AG08395 (cell line): Measurements from ENCODE around the gene YEATS4.

Source experiments
- DNase-seq: peaks from one replicate; pipeline ENCODE4 v3.0.0; 2012; ENCODE audit warnings: mixed read lengths, low spot score

Gene YEATS4

DNA sequence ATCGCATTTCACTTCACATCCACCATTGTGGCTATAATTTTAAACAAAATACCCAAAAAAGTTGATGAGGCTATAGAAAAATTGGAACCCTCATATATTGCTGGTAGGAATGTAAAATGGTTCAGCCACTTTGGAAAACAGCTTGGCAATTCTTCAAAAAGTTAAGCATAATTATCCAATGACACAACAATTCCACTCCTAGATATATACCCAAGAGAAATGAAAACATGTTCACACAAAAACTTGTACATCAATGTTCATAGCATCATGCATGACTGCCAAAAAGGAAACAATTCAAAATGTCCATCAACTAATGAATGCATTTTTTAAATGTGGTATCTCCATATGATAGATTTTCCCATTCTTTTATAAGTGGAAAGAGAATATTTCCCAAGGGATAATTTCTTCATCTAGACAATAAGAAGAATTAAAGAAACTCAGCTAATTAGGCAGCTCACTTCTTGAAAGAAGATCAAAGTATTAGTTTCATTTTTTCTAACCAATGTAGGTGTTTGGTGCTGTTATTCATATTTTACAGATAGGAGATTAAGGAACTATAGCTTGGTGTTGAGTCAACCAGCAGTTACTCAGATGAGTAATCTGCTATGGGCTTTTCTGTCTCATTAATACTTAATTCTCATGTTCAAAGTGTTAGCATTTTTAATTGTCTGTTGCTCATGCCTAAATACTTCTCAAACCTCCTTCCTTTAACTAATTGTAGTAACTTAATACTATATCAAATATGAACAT is 32.8 kb downstream of the YEATS4 start:
- no peak for DNase-seq

GRCh38 chr12:69396041-69396440 is 36.5 kb downstream of the YEATS4 start:
- no peak for DNase-seq

- no peak for DNase-seq
Observed at GRCh38 chr12:69396963-69397362, 37.4 kb downstream of the YEATS4 start.

- no peak for DNase-seq
Observed at GRCh38 chr12:69397978-69398377, 38.4 kb downstream of the YEATS4 start.

- DNase-seq = no peak
Observed at GRCh38 chr12:69401940-69402339, 42.4 kb downstream of the YEATS4 start.

DNA sequence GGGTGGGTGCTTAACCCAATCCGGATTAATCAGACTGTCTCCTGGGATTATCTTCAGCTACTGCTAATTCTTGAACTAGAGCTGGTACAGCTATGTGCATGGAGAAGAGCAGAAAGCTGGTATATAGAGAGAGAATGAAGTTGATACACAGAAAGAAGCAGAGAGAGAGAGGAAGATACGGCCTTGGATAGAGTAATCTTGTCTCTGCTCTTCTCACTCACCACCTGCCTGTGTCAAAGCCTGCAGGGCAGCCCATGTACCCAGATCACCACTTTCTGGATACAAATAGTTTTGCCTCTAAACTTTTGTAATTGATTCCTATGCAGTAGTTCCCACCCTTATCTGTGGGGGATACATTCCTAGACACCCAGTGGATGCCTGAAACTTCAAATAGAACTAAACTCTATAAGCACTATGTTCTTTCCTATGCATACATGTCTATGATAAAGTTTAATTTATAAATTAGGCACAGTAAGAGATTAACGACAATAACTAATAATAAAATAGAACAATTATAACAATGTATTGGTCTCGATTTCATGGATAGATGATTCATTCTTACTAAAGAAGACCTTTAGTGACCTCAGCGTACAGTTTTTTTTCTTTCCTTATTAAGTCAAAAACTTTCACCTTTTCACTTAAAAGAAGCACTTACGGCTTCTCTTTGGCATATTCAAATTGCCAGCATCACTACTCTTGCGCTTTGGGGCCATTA is 45.5 kb downstream of the YEATS4 start:
- DNase-seq = no peak

GRCh38 chr12:69405566-69405865 is 46.0 kb downstream of the YEATS4 start:
- DNase-seq = peak; percentile 87

- DNase-seq = no peak
Observed at GRCh38 chr12:69406217-69406616, 46.7 kb downstream of the YEATS4 start.

DNA sequence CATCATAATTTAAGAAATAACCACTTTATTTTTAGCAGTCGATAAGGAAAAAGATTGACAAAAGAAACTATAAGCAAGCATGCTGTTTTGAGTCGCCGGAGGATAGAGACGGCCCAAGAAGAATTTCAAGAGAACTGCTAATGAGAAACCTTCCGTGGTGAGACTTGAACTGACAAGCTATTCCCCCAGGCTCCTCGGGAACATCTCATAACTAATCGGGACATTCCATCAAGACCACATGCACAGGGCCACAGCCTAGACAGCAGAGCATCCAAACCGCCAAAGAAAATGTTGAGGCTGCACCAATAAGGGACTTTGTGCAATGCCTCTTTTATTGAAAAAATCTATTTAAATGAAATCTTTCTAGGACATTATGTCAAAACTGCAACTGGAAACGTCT is 51.0 kb downstream of the YEATS4 start:
- no peak for DNase-seq

DNA sequence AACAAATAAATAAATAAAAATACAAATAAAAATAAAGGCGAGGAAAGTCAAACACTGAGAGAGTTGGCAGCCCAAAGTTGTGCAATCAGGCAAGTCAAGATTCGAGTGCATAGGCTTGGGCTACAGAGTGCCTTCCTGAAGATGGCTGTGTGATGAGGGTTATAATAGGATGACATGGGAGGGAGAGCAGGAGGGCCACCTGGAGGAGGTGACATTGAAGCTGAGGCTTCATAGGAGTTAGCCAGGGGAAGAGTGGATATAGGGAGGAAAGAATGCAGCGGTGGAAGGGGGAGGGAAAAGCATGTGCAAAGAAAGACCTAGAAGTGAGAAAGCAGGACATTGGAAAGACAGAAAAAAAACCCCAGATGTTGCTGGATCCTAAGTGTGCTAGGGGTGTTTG is 53.1 kb downstream of the YEATS4 start:
- DNase-seq = no peak

GRCh38 chr12:69415471-69416275 is 56.1 kb downstream of the YEATS4 start:
- peak; percentile 86 for DNase-seq

DNA sequence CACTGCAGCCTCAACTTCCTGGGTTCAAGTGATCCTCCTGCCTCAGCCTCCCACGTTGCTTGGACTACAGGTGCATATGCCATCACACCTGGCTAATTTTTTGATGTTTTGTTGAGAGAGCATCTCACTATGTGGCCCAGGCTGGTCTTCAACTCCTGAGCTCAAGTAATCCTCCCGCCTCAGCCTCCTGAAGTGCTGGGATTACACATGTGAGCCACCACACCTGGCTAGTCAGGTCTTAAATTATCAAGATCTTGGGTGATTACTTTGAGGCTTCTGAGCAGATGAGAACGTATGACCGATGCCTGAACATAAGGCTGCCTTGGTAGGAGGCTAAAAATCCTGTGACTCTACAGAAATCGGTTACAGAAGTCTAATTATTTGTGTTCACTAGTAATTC is 57.7 kb downstream of the YEATS4 start:
- no peak for DNase-seq

DNA sequence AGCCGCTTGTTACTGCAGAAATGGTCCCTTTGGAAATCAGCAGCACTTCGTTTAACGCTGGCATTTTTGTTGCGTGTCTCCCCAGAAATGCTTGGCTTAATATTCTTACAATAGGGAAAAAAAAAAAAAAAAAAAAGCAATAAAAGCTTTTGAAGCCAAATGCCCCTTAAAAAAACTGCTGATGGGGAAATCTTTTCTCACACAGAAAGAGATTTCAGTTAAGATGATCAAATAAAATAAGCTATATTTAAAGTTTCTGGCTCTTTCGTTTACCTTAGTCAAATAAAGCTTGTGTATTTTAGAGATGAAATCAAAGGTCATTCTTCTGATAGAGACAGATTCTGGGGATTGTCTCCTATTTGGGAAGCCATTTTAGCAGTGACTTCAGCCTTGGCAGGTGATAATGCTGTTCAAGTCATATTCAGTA is 58.2 kb downstream of the YEATS4 start:
- no peak for DNase-seq

DNA sequence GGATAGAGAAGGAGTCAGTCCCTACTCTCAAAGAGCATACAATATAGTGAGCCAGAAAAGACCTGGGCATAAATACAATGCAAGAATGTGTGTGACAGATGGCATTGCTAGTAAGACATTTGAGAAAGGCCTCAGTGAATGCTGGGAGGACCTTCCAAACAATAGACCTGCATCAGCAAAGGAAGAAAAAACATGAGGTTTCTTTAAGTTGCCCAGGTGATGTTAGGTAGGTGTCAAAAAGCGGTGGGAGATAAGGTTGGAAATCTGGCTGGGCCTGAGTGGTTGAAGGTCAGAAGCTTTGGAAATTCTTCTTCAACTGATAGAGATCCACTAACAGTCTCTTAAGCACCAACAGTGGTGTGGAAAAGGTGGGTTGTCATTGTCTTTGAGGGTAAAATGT is 60.2 kb downstream of the YEATS4 start:
- no peak for DNase-seq

DNA sequence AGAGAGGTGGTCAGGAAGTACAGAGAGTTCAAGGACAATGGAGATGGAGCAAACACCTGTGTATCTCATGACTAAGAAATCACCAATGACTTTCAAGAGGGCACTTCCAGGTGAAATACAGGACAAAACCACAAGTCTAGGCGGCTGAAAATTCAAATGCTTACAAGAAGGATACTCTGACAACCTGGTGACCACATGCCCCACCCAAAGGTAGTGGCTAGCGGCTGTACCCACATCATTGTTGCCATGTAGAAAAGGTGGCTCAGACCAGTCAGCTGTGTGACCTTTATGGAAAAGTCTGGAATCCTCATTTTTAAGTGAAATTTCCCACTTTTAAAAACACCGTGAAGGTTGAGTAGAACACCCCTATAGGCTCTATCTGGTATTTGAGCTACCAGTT is 62.0 kb downstream of the YEATS4 start:
- DNase-seq = no peak

DNA sequence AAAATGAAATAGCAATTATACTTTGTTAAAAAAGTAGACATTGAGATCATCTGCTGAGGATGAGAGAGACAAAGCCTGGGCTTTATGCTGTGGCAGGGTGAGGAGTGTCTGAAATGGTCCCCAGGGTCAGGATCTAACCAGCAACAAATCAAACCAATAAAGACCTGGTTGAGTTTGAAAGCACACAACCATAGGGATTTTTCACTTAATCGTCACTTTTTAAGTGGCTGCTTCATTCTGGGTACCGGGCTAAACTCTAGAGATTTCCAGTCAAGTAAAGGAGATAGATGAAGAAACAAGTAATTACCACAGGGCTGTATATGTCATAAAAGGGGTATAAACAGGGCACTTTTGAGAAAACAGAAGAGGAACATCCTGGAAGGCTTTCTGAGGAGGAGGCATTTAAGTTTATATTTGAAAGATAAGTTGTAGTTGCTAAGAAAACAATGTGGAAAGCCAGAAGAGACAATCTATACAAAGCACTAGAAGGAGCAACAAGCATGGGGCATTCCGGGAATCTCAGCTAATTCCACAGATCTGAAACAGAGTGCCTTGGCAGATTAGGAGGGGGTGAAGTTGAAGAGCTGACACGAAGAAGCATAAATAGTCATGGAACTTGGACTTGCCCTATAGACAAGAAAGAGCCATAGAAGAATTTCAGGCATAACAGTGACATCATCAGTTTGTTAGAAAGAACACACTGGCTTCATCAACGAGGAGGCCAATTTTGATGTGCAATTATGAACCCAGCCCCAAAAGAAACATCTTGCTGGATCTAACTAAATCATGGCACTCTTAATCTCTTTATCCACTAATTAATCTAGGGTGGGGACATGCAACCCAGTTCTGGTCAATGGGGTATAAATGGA is 63.7 kb downstream of the YEATS4 start:
- DNase-seq = no peak

- DNase-seq = no peak
Observed at GRCh38 chr12:69425417-69425816, 65.9 kb downstream of the YEATS4 start.

GRCh38 chr12:69428351-69429073 is 69.0 kb downstream of the YEATS4 start:
- no peak for DNase-seq

DNA sequence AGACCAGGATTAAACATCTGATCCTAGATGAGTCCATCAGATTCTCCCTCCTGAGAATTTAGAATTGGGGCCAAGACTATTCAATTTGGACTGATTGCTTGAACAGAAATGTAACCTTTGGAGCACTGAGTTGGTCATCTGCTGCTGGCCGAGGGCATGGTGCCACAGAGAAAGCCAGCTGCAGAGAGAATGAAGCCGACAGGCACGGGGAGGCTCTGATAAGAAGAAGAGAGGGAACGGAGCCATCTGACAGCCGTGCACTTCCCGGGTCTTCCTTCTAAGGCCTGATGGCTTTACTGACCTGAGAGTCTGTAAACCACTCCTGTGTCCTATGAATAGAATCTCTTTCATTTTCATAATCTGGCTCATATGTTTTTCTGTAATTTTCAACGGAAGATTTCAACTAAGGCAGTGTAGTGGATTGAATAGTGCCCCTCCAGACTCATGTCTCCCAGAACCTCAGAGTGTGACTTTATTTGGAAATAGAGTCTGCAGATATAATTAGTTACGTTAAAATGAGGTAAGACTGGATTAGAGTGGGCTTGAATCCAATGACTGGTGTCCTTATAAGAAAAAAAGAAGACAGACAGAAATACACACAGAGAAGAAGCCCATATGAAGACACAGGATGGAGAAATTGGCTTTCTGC is 71.5 kb downstream of the YEATS4 start:
- DNase-seq = no peak

GRCh38 chr12:69431591-69432222 is 72.2 kb downstream of the YEATS4 start:
- DNase-seq = no peak
